C4-2B (cell line): ENCODE data around the gene AKR1B1.

Experiments used
- CTCF ChIP-seq: fragments of 450-650 bp; conservative IDR thresholded peaks from 2 replicates; pipeline ENCODE4 v1.5.1; 2017; ENCODE audit warnings: mild to moderate bottlenecking
- ZFX ChIP-seq: fragments of 450-650 bp; IDR thresholded peaks from 2 replicates; pipeline ENCODE4 v1.6.1; 2017

- TF ChIP-seq CTCF: no peak
- TF ChIP-seq ZFX: no peak
These were observed at the start of gene AKR1B1 for GRCh38 chr7:134458806-134459698.
